HG03469 (cell line): ENCODE measurements around the gene TRPM2.

Experiments
- ATAC-seq: cut with Tn5 transposase; IDR thresholded peaks from one replicate; pipeline ENCODE4 v1.9.1; 2021; ENCODE audit warnings: mild to moderate bottlenecking, moderate library complexity, moderate number of reproducible peaks; ENCODE audit not compliant: unreplicated experiment

The TRPM2 gene

DNA sequence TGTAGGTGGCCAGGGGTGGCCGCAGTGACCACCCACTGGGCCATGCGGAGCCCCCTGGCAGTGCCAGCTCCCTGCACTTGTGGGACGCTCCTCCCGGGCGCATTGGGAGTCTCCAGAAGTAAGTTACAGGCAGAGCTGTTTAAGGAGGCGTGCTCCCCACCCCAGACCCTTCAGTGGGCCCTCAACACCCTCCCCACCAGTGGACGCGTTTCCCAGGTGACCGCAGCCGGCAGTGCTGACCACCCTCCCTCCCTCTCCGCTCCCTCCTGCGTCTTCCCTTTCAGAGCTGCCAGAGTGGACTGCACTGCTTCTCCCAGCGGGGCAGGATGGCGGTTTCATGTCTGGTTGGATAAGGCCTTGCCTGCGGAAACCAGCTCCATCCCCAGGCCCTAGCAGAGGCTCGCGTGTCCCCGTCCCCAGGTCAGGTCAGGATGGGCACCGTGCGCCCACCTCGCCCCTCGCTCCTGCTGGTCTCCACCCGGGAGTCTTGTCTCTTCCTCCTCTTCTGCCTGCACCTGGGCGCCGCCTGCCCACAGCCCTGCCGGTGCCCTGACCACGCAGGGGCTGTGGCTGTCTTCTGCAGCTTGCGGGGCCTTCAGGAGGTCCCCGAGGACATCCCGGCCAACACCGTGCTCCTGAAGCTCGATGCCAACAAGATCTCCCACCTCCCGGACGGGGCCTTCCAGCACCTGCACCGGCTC, 102.9 kb downstream of the TRPM2 start:
- ATAC-seq: no peak

DNA sequence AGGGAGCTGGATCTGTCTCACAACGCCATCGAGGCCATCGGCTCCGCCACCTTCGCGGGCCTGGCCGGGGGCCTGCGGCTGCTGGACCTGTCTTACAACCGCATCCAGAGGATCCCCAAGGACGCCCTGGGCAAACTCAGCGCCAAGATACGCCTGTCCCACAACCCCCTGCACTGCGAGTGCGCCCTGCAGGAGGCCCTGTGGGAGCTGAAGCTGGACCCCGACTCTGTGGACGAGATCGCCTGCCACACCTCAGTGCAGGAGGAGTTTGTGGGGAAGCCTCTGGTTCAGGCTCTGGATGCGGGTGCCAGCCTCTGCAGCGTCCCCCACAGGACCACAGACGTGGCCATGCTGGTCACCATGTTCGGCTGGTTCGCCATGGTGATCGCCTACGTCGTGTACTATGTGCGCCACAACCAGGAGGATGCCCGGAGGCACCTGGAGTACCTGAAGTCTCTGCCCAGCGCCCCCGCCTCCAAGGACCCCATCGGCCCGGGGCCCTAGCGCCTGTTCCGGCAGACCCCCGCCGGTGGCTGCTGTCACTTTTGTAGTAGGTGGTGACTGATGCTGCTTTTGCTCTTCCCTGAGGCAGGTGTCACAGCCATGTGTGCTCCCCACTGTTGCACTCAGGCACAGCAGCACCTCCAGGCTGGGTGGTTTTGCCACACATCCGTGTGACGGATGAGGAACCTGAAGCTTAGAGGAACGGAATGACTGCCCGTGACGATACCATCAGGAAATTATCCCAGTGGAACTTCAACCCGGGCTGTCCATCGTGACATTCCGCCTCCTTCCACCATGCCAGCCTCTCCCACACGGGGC, 103.7 kb downstream of the TRPM2 start:
- ATAC-seq: no peak

DNA sequence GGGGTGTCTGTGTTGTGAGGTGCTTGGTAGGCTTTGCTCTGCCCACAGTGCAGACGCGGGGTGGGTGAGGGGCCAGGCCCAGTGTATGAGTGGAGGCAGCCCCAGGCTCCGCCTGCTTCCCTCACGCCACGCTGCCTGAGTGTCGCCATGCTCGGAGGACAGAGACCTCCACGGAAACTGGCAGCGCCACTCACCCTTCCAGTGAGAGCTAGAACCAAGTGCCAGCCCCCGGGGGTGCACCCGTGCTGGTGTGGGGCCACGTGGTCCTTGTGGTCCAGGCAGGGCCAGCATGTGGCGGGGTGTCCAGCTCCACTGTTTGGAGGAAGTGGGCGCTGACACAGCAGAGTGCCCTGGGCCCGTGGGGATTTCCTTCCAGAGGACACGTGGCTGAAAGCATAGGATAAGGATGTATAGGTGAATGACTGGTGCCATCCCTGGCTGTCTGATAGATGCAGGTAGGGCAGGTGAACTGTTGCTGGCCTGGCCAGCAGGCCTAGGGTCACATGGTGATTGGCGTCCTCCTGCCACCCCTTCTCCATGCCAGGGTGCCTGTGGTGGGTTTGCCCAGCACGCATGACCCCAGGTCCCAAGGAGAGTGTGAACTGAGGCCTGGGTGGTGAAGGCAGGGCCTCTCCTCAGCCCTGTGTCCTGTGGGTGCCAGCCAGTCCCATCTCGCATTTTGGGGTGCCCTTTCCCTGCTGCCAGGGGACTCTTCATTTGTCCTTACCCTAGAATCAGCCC, 105.7 kb downstream of the TRPM2 start:
- no peak for ATAC-seq

DNA sequence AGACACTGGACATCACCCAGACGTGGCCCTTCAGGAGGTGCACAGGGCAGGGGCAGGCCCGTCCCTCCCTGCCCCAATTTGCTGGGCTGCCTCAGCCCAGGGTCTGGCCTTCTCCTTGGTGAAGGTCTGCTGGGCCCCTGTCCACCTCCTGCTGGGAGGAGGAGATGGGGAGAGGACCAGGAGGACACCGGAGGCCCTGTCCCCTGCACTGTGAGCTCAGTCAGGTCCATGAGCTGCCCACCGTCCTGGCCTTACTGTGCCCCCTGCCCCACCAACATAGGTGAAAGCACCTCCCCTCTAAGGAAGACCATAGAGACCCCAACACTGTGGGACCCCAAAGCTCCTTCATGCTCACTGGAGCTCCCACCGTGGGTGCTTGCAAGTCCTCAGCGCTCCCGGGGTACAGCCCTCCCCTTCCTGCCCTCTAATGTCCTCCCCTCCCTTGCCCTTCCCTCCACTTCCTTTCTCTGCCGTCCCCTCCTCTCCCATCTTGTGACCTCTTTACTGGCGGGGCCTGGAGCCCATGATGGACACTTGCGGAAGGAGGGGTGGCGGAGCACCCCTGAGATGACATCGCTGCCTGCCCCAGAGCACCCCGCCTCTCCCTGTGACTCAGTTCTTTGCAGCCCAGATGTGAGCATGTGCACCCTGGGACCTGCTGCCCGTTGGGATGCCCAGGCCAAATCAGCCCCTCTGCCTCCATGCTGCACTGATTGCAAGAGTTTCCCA, 106.5 kb downstream of the TRPM2 start:
- ATAC-seq: no peak

DNA sequence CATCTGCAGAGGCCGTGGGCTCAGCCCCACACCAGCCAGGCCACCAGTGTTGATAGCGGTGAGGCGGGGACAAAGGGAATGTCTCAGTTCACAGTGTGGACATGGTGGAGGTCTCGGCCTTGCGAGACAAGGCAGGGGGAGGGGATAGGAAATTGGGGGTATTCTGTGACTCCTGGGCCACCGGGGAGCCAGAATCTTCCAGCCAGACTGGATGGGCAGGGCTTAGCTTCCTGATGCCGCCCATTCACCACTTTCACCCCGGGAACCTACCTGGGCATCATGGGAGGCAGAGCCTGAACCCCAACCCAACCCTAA, 107.0 kb downstream of the TRPM2 start:
- ATAC-seq: no peak

DNA sequence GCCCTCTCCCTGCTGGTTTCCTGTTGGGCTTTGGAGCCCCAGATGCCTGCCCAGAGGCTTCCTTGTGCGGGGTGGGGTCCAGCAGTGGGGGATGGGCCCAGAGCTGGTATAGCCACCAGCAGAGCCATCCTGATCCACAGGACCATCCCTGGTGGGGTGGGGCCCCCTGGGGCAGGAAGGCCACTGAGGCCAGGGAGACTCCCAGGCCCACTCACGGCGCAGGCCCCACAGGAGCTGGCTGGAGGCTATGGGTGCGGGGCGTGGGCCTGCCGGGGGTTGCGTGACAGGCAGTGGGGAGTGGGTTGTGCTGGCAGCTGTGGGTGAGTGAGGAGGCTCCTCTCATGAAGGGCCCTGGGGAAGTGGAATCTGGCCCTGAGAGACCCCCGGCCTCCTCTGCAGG, 107.6 kb downstream of the TRPM2 start:
- ATAC-seq: no peak

DNA sequence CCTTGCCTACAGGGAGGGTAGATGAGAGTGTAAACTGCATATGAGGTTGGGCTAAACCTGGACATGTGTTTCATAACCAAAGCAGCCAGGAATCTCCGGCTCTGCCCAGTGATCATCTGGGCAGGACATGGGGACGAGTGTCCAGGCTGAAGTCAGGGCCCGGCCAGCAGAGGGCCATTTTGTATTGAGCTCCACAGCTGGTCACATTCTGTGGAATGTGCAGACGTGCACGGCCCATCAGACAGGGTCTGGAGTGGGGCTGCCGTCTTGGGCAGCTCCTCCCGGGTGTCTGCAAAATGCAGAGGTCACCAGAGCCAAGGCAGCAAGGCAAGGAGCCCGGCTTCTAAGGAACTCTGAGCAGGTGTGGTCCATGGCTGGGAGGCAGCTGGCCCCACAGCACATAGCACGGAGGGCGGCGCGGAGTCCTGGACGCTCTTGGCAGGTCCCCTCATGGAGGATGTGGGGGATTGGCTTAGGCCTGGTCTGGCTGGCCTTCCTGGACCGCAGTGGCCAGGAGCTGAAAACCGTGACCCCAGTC, 108.1 kb downstream of the TRPM2 start:
- ATAC-seq: no peak

DNA sequence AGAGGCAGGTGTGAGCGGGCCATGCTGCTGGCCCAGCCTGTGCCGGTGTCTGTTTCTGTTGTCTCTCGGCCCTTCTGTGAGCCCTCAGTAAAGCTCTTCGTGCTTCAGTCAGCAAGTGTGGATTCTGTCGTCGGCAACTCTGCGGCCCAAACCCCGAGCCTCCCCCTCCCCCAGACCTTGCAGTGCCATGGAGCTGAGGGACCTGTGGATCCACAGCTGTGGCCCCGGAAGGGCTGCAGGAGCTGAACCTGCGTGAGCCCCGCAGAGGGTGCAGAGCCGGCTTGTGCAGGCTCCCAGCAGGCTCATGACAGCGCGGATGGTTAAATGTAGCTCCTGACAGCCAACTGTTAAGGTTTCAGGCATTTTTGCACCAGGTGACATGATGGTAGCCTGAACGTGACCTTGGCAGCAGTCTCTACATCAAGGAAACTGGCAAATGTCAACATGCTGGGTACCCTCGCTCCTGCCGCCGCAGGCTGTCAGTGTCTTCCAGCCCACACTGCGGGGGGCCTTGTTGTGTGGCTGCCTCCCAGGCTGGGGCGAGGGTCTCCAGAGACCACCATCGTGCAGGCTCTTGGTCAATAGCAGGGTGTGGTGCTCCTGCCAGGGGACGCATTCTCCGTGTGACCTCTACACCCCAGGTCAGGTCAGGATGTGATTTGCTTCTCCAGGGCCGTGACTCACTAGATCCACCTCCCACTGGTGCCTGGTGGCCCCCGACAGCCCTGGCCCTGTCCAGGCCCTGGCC, 108.8 kb downstream of the TRPM2 start:
- ATAC-seq: no peak

DNA sequence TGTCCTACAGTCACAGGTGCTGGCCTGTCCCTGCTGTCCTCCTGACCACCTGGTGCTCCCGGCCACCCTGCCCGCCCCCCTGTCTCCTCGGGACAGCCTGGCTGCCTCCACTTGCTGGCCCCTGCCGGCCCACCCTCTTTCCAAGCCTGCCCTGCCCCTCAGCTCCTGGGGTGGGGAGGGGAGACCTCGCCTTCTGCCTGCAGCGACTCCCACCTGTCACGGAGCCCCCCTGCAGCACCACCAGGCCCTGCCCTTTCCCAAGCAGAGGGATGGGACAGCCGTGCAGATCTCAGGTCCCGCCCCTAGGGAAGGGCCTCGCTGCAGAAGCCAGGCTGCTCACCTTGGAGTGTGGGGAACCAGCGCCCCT, 109.4 kb downstream of the TRPM2 start:
- ATAC-seq: no peak

DNA sequence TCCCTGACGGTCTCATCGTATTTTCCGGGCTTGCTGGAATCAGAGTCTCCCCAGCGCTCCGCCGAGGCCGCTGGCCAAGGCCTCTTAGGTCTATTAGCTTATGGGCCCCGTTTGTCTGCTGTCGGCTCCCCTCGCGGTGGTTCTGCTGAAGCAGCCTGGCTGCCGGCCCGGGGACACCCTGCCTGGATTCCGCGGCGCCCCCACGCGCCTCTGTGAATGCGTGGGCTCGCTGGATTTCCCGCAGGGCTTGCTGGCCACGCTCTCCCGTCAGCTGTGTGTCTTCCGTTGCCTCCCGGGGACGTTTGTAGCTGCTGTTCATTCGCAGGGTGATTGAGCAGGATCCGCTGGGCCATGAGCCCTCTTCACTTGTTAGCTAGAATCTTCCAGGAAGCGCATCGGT, 110.3 kb downstream of the TRPM2 start:
- no peak for ATAC-seq

DNA sequence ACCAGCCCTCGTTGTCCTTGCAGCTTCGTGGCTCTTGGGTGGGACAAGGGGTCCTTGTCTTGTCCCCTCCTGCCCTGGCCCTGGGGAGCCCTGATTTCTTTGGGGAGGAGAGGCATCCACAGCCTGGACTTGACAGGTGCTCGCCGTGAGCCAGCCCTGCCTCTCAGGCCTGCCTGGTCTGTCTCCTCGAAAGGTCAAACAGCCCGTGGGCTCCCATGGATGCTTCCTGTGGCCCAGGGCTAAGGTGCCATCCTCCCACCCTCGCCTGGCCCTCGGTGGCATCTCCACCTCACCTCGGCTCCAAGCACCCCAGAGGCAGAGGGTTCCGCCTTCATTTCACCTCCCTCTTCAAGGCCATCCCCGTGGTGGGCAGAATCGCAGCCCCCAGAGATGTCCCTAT, 110.9 kb downstream of the TRPM2 start:
- no peak for ATAC-seq

DNA sequence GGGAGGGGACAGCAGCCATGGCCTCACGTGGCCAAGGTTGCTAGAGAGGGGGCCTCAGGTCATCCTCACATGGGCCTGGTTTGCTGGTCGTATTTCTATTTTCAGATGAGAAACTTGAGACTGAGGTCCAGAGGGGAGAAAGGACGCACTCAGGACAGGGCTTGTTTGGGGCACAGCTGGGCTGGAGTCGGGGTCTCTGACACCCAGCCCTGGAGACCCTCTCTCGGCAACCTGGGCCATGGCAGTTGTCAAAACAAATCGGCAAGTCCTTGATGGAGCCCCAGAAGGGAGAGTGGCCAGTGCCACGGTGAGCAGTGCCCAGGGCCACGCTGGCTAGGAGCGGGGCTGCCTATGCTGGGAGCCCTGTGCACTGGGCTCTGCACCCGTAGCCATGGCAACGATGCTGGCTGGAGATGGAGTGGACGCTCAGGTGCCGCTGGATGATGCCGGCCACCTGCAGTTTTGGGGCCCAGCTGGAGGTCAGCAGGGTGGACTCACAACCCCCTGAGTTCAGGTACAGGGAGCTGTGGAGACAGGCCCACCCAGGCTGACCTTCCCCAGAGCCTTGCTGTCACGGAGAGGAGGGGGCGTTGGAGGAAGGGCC, 113.0 kb downstream of the TRPM2 start:
- no peak for ATAC-seq

DNA sequence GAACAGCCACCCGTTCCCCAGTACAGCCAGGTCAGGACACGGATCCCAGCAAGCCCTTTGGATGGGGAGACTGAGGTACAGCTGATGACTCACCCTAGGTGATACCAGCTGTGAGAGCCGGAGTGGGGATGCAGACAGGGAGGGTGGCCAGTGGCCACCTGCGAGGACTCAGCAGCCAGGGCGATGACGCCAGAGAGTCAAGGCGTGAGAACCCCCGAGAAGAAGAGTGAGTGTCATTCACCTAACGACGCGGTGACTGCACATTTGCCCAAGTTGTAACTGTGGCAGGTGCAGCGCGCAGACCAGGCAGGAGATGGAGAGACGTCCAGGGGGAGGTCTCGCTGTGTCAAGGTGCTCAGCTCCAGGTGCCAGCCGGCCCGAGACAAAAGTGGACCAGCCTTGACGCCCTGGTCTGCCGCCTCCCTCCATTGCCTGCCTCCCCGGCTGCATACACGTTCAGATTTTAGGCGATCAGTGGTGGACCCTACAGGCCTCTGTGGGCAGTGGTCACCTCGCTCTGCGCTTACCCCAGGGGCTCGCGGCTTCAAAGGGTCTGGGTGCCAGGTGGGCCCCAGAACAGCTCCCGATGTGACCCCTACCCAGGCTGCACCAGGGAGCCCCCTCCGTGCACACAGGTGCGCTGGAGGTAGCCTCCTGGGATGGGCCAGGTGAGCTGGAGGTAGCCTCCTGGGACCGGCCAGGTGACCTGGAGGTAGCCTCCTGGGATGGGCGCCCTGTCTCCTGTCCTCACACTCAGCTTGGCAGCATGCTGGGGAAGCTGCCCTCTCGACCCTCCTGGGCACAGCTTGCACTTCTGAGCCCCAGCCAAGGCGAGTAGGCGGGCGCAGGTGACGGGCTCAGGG, 113.8 kb downstream of the TRPM2 start:
- ATAC-seq: no peak

DNA sequence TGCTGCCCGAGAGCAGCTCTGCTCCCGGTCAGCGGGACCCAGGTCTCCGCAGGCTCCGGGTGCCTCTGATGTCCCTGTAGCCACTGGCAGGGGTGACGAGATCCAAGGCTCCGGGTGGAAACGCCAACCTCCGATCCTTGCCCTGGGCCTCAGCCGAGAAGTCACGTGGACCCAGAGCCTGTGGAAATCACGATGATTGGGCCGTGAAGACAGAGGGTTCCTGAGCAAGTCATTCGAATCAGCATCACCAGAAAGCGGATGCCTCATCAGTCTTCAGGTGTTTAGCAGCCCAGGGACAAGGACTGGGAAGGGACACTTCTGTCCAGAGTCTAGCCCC, 114.4 kb downstream of the TRPM2 start:
- no peak for ATAC-seq

DNA sequence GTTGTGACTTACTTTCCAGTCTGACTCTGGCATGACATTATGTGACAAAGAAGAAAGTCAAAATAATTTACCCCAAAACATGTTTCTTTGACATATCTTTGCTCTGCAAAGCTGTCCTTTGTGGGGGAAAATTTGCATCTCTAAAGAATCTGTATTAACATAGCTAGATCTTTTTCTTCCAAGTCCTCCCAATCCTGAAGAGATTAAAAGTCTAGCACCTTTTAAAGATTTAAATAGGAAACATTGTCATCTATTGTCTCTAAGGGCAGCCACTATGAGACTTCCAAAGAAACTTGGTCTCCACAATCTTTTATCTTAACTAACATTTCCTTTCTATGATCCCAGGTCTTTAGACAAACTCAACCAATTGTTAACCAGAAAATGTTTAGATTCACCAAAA, 117.9 kb downstream of the TRPM2 start:
- ATAC-seq: no peak

DNA sequence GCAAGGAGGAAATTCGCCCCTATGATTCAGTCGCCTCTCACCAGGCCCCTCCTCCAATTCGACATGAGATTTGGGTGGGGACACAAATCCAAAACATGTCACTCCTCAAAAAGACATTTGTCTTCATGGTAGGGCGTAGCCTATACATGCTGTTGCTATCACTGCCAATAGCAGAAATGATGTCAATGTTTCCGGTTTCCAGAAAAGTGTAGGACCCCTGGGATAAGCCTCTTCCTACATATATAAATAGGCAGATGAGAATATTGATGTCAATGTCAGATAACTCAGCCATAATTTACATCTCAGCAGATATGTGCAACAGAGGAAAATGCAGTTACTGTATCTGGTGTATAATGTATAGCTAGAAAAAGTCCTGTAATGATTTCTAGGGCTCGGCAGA, 118.6 kb downstream of the TRPM2 start:
- ATAC-seq: no peak

DNA sequence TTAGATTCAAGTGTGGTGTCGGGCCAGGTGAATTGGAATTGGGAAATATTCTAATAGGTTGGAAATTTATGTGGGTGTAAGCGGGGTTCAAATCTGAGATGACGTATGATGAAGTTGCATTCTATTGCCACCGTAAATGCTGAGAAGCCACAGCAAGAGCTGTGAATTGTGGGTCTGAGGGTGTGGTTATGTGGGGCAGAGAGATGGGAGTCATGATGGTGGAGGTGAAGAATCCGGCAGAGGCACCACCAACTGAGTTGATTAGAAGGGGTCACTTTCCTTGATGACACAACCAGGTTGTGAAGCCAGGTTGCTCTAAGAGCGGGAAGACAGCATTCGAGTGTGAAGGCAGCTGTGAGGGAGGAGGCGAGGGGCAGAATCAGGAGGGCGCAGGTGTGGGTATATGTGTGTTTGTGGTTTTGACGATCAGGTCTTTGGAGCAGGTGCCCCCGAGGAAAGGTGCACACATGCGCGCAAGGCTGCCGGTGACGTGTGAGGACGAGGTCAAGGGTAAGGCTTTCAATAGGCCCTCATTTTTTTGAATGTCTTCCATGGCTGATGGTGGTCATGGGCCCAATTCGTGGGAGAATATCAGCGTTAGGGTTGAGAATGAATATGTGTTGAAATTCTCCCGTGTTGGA, 120.6 kb downstream of the TRPM2 start:
- ATAC-seq: no peak

DNA sequence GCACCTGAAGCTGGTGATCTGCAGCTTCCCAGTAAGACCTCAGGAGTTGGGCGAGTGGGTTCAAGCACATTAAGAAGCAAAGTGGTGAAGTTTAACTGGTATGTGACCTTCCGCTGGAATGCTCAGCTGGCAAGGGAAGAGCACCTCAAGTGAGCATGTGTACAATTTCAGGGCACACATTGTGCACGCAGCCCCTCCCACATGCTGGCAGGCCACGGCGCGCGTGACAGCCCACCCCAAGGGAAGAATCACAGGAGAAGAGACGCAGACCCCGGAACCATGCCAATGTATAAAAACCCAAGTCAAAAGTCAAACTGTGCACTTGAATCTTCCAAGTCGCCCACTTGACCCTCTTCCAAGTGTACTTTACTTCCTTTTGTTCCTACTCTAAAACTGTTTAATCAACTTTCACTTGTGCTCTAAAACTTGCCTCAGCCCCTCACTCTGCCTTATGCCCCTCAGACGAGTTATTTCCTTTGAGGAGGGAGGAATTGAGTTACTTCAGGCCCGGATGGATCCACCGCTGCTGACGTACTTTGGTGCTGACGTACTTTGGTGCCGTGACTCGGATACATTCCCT, 121.9 kb downstream of the TRPM2 start:
- ATAC-seq: no peak
